ENCODE measurements around the gene FAM83G.

DNA sequence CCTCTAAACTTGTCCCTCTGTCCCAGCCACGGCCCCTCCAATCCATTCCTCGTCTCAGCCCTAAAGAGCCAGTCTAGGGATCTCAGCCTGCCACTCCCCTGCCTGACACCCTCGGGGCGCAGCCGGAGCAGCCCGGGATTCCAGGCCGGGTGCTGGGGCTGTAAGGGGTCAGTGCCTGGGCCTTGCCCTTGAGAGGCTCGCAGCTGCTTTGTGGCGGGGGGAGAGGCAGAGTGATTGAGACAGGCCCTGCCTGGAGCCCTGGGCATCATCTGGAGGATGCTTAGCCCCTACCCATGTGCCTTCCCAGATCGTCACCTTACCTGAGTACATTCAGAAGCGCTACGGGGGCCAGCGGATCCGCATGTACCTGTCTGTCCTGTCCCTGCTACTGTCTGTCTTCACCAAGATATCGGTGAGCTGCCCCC, 44.3 kb downstream of the FAM83G start:
- TF ChIP-seq, protein P1, sequence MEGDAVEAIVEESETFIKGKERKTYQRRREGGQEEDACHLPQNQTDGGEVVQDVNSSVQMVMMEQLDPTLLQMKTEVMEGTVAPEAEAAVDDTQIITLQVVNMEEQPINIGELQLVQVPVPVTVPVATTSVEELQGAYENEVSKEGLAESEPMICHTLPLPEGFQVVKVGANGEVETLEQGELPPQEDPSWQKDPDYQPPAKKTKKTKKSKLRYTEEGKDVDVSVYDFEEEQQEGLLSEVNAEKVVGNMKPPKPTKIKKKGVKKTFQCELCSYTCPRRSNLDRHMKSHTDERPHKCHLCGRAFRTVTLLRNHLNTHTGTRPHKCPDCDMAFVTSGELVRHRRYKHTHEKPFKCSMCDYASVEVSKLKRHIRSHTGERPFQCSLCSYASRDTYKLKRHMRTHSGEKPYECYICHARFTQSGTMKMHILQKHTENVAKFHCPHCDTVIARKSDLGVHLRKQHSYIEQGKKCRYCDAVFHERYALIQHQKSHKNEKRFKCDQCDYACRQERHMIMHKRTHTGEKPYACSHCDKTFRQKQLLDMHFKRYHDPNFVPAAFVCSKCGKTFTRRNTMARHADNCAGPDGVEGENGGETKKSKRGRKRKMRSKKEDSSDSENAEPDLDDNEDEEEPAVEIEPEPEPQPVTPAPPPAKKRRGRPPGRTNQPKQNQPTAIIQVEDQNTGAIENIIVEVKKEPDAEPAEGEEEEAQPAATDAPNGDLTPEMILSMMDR (IDR thresholded peaks at IDR 0.05), result no peak
- TF ChIP-seq, protein P2, sequence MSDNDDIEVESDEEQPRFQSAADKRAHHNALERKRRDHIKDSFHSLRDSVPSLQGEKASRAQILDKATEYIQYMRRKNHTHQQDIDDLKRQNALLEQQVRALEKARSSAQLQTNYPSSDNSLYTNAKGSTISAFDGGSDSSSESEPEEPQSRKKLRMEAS (IDR thresholded peaks at IDR 0.05; ENCODE audit: low read depth), result no peak
- TF ChIP-seq POLR2AphosphoS5 (IDR thresholded peaks at IDR 0.05; ENCODE audit: low read depth, low read length) (no peak), GATA2 (CRISPR knock-in tag; IDR thresholded peaks at IDR 0.05) (no peak), YY1 (IDR thresholded peaks at IDR 0.05; ENCODE audit: low read depth) (no peak), FOXM1 (IDR thresholded peaks at IDR 0.05; ENCODE audit: low read depth) (no peak), RAD21 (IDR thresholded peaks at IDR 0.05; ENCODE audit: low read length) (no peak), NFIC (IDR thresholded peaks at IDR 0.05; ENCODE audit: borderline replicate concordance) (no peak), JUND (IDR thresholded peaks at IDR 0.05) (no peak)

Measured in SK-N-SH (cell line).